Suprapubic skin (tissue), 4 donors: Measurements from ENCODE around the gene BICD1. TPM values are rescaled to one million over a fixed set of nuclear protein-coding genes. Genes with fewer than 3 reads are reported as not detected.

ENCODE experiments used
- DNase-seq, 2 donors: peaks; one replicate each; pipeline ENCODE4 v3.0.0-alpha.2; 2019; ENCODE audit warnings: low spot score in 2 of 2
- H3K27ac ChIP-seq: fragments of 200-600 bp; sonication (generic); one replicate; pipeline ENCODE4 v1.5.1; 2019
- H3K27me3 ChIP-seq: fragments of 200-600 bp; sonication (generic); one replicate; pipeline ENCODE4 v1.5.1; 2019
- H3K36me3 ChIP-seq: fragments of 200-600 bp; sonication (generic); one replicate; pipeline ENCODE4 v1.5.1; 2019
- H3K4me1 ChIP-seq: fragments of 200-600 bp; sonication (generic); one replicate; pipeline ENCODE4 v1.5.1; 2019
- H3K4me3 ChIP-seq: fragments of 200-600 bp; sonication (generic); one replicate; pipeline ENCODE4 v1.5.1; 2019; ENCODE audit warnings: mild to moderate bottlenecking
- H3K9me3 ChIP-seq: fragments of 200-600 bp; sonication (generic); one replicate; pipeline ENCODE4 v1.5.1; 2019
- EP300 ChIP-seq: sonication (generic); formaldehyde crosslinking; IDR thresholded peaks from one replicate; pipeline ENCODE4 v1.6.1; 2017; ENCODE audit warnings: antibody characterized with exemption
- POLR2A ChIP-seq, 2 donors: fragments of 450-650 bp; IDR thresholded peaks; one replicate each; pipeline ENCODE4 v1.6.1; 2017; ENCODE audit warnings: antibody characterized with exemption in 2 of 2, mild to moderate bottlenecking in 2 of 2, moderate library complexity in 2 of 2
- POLR2AphosphoS5 ChIP-seq, 3 donors: sonication (generic); formaldehyde crosslinking; IDR thresholded peaks; one replicate each; pipeline ENCODE4 v1.6.1; 2017; ENCODE audit warnings: antibody characterized with exemption in 3 of 3
- WGBS: methylation state at CpG from one replicate; pipeline ENCODE4 v1.1.5; 2018; 5-methylcytosine and 5-hydroxymethylcytosine counted together
- total RNA-seq, 4 donors: library from RNA; depleted of rRNA; stranded (reverse); fragments of >200 nt; gene quantifications; one replicate each; pipeline ENCODE4 v1.1.0, GENCODE V29; 2016
- TF ChIP-seq, protein P1 (sequence below), 2 donors: fragments of 200-600 bp in 1 of 2; fragments of 450-650 bp in 1 of 2; sonication (generic) in 1 of 2; IDR thresholded peaks; one replicate each; pipeline ENCODE4 v1.5.1; 2016 to 2019; ENCODE audit warnings: antibody characterized with exemption in 2 of 2, mild to moderate bottlenecking in 1 of 2, moderate library complexity in 1 of 2

The BICD1 gene
- total RNA-seq, 4 donors from 2014 or later: 1.5 to 5.4 (median 2.5) TPM

DNA sequence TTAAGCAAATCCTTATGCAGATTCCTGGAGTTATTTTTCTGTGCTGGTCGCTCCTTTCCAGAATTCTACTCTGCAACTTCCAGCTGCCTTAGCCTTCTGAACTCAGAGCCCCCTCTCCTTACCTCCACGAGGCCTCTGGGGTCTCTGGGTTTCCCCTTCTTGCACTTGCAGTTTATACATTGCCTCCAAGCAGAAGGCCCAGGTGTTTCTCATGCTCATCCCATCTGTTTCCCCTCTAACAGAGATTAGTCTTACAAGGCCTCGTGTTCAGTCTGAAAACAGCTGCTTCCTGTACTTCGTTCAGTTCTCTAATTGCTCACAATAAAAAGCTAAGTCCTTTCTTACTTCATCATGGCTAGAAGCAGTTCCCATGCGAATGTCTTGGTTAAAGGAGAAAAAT lies 158.3 kb downstream of the BICD1 start:
- H3K4me1 ChIP-seq: peaks cover 4% of the 10 kb centered on the region
- H3K27ac ChIP-seq: no peak overlapping the region
- H3K4me3 ChIP-seq: no peak overlapping the region
- H3K9me3 ChIP-seq: no peaks in the 10 kb centered on the region
- no peaks in the 10 kb centered on the region for H3K36me3 ChIP-seq
- no peak for DNase-seq
- 49% methylated on average over 5 of the region's 5 CpGs for WGBS
- TF ChIP-seq POLR2A (IDR thresholded peaks at IDR 0.05) (no peak), POLR2AphosphoS5 (IDR thresholded peaks at IDR 0.05) (no peak), EP300 (no peak)
- TF ChIP-seq, protein P1, sequence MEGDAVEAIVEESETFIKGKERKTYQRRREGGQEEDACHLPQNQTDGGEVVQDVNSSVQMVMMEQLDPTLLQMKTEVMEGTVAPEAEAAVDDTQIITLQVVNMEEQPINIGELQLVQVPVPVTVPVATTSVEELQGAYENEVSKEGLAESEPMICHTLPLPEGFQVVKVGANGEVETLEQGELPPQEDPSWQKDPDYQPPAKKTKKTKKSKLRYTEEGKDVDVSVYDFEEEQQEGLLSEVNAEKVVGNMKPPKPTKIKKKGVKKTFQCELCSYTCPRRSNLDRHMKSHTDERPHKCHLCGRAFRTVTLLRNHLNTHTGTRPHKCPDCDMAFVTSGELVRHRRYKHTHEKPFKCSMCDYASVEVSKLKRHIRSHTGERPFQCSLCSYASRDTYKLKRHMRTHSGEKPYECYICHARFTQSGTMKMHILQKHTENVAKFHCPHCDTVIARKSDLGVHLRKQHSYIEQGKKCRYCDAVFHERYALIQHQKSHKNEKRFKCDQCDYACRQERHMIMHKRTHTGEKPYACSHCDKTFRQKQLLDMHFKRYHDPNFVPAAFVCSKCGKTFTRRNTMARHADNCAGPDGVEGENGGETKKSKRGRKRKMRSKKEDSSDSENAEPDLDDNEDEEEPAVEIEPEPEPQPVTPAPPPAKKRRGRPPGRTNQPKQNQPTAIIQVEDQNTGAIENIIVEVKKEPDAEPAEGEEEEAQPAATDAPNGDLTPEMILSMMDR (IDR thresholded peaks at IDR 0.05): no peak
- H3K27me3 ChIP-seq: no peaks in the 10 kb centered on the region

- Histone ChIP-seq H3K4me3 (no peak overlapping the region), H3K4me1 (peaks cover 4% of the 10 kb centered on the region), H3K27ac (no peak overlapping the region), H3K27me3 (no peaks in the 10 kb centered on the region), H3K9me3 (no peaks in the 10 kb centered on the region), H3K36me3 (no peaks in the 10 kb centered on the region)
- DNase-seq: no peak
- TF ChIP-seq POLR2AphosphoS5 (IDR thresholded peaks at IDR 0.05) (no peak), POLR2A (IDR thresholded peaks at IDR 0.05) (no peak), EP300 (no peak)
- TF ChIP-seq, protein P1 (IDR thresholded peaks at IDR 0.05): no peak
- 64% methylated on average over 7 of the region's 7 CpGs for WGBS
Observed at GRCh38 chr12:32265456-32265855, 158.8 kb downstream of the BICD1 start.

DNA sequence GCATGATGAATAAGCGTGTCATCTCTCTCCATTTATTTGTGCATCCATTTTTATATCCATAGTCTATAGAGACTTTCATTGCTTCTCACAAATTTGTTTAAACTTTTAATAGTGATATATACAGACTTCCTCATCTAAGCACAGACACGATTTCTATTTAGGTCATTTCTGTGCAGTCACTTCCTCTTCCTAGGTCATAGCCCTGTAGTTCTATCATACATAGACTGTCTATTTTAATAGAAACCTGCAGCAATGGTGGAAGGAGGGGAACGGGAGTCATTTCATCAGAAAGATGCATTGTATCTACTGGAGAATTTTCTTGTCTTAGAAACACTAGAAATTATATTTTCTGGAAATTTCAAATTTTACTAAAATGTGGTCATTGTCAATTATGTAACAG lies 159.3 kb downstream of the BICD1 start:
- Histone ChIP-seq H3K4me3 (no peak overlapping the region), H3K27ac (no peak overlapping the region), H3K4me1 (peaks cover 4% of the 10 kb centered on the region), H3K27me3 (no peaks in the 10 kb centered on the region), H3K9me3 (no peaks in the 10 kb centered on the region), H3K36me3 (no peaks in the 10 kb centered on the region)
- no peak for DNase-seq
- WGBS: 70% methylated on average over 3 of the region's 3 CpGs
- TF ChIP-seq EP300 (no peak), POLR2AphosphoS5 (IDR thresholded peaks at IDR 0.05) (no peak), POLR2A (IDR thresholded peaks at IDR 0.05) (no peak)
- TF ChIP-seq, protein P1 (IDR thresholded peaks at IDR 0.05): no peak

GRCh38 chr12:32266756-32267155 lies 160.1 kb downstream of the BICD1 start:
- DNase-seq: no peak
- peaks cover 4% of the 10 kb centered on the region for H3K4me1 ChIP-seq
- H3K27me3 ChIP-seq: no peaks in the 10 kb centered on the region
- H3K36me3 ChIP-seq: no peaks in the 10 kb centered on the region
- H3K9me3 ChIP-seq: no peaks in the 10 kb centered on the region
- no peak overlapping the region for H3K4me3 ChIP-seq
- no peak overlapping the region for H3K27ac ChIP-seq
- TF ChIP-seq POLR2A (IDR thresholded peaks at IDR 0.05): no peak
- no peak for TF ChIP-seq POLR2AphosphoS5 (IDR thresholded peaks at IDR 0.05)
- TF ChIP-seq, protein P1 (IDR thresholded peaks at IDR 0.05): no peak
- TF ChIP-seq EP300: no peak
- 91% methylated on average over 5 of the region's 5 CpGs for WGBS

DNA sequence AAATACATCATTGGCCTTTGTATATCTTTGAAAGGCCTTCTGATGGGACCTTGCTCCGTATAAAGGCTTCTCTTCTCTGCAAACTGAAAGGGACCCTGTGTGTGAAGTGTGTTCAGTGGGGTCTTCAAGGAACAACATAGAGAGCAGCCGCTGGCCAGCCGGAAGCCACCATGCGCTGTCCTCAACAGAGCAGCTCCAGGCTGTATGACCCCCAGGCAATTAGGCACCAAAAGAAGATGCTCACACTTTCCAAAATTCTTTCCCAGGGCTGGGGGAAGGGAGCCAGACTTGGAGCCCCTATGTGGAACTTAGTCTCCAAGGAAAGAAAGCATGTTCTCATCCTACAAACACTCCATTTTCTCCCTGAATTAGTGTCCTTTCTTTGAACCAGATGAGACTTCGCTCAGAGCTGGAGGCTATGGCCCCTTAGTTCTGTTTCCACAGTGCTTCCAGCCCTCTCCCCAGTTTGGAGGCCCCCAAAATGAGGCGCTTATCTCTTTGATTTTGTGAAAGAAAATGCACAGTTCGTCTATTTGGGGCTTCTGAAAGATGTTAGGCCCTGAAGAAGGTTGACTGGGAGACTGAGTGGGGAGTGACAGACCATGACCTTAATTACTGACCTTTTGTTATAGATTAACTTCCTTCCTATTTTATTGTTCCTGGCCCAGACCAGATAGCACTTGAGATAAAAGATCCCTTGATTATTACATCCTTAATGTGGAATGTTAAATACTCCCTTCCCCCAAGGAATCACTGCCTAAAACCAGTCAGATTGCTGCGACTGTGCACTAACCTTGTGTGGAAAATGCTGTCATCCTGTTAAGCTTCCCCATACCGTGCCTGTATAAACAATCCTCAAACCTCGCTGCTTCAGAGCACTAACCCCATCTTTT lies 164.4 kb downstream of the BICD1 start:
- Histone ChIP-seq H3K4me1 (no peaks in the 10 kb centered on the region), H3K27ac (no peak overlapping the region), H3K9me3 (no peaks in the 10 kb centered on the region), H3K27me3 (no peaks in the 10 kb centered on the region), H3K36me3 (no peaks in the 10 kb centered on the region), H3K4me3 (no peak overlapping the region)
- DNase-seq: no peak
- TF ChIP-seq, protein P1 (IDR thresholded peaks at IDR 0.05): no peak
- TF ChIP-seq POLR2A (IDR thresholded peaks at IDR 0.05): no peak
- no peak for TF ChIP-seq POLR2AphosphoS5 (IDR thresholded peaks at IDR 0.05)
- TF ChIP-seq EP300: no peak
- 77% methylated on average over 10 of the region's 10 CpGs for WGBS
